NCI-H187 treated with DMSO at 0.1 percent for 48 hours (cell line): ENCODE data around the gene POMC.
"Not testable (repeated sequence)": the region's sequence is repeated elsewhere in the genome, so short reads cannot be mapped to it uniquely, and the experiment has no call there.

Experiments used
- DNase-seq: peaks from one replicate; lab custom pipeline; 2025; lab: John Stamatoyannopoulos, UW

The POMC gene

DNA sequence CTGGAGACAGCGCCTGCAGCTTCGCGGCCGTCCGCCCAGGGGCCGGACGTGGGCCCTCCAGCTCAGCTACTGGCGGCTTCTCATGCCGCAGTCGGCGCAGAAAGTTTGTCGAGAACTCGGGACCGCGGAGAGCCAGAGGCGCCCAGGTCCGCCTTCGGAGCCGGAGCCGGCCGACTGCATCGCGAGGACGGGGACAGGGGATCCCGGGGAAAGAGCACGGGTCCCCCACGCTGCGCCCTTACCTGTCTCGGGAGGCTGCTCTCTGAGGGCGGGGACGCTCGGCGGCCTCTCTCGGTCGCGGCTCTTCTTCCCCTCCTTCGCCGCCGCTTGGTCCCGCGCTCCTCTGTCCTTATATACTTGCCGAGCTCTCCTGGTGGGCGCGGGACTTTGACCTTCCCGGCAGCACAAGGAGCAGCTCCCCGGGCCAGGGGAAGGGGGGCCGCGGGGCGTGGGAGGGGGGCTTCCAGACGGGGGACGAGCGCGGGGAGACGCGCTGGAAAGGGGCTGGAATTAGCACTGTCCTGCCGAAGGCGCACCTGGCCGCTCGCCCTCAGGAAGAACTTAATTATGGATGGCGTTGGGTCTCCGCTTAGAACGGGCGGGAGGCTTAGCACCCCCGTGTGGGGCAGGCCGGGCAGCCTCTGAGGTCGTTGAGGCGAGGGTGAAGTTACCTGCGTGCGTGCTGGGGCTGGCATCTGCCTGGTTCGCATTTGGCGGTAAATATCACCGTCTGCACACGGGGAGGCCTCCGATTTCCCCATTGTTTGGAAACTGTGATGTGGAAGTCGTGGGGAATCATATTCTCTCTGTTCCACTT, at the start of gene POMC:
POMC (minus strand) TSS at position 325 of the 817 bp plus-strand sequence. CDS start 3,808 bp downstream, outside the sequence.
- DNase-seq, result no peak

- no peak for DNase-seq
Measured at GRCh38 chr2:25218100-25218499, 49.7 kb upstream of the POMC start.

- DNase-seq, result no peak
Measured at GRCh38 chr2:25215948-25216679, 47.7 kb upstream of the POMC start.

DNA sequence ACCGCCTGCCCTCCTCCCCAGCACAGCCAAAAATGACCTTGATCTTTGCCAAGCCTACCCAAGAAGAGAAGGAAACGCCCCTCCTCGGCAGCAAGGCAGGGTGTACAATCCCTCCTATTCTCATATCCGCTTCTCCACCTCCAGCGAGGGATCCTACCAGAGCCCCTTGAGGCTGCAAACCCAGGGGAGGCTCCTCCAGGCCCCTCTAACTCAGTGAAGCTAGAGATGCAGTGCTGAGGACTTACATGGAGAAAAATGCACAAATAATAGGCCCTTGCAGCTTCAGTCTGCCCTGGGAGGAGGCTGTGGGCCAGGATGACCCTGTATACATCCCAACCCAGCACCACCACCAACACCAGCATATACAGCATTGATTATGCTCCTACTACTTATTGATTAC, 46.9 kb upstream of the POMC start:
- no peak for DNase-seq

DNA sequence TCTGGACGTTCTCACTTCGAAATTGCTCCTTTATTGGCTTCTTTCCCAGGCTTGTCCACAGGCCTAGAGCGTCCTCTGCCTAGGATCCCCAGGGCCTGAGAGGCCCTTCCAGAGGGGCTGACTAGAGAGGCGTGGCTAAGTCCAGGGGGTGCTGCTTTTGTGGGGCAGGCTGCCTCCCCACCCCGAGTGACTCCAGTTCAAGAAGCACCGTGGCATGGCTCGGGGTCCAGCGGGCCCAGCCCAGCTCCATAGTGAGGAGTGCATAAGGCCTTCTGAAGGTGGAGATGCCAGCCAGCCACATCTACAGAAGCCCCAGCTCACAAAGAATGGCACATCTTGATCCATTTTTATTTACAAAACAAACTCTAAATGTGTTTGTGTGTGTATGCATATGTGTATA, 44.8 kb upstream of the POMC start:
- DNase-seq, result no peak

- not testable (repeated sequence) for DNase-seq
Measured at GRCh38 chr2:25210923-25211322, 42.5 kb upstream of the POMC start.

- DNase-seq, result no peak
Measured at GRCh38 chr2:25207078-25207545, 38.7 kb upstream of the POMC start.

DNA sequence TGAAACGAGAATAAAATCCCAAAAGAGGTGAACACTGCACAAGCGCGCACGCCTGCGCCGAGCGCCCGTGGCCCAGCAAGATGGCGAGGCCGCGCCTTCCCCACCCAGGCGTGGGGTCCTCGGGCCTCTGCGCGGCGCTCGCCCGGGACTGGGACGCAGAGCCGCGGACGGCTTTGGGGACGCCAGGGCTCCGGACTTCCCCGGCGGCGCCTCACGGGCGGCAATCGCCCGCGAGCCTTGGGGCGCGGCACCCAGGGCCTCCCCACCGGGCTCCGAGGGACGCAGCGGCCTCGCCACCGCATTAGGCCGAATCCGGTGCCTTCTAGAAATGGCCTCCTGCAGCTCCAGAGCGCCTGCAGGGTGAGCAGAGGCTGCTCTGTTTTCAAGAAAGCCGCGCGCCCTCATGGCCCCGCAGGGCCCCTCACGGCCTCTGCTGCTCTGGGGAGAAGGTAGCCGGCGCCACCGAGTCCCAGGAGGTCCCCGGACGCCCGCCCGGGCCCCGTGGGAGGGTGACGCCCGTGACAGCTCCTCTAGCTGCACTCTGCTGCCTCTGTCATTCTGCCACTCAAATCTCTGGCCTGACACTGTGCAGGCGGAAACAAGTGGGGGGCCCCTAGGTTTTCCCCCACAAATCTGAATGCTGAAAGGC, 35.9 kb upstream of the POMC start:
- no peak for DNase-seq

- DNase-seq, result no peak
Measured at GRCh38 chr2:25202275-25202674, 33.9 kb upstream of the POMC start.

- no peak for DNase-seq
Measured at GRCh38 chr2:25201794-25202193, 33.4 kb upstream of the POMC start.

GRCh38 chr2:25201265-25201664, 32.9 kb upstream of the POMC start:
- DNase-seq, result no peak

DNA sequence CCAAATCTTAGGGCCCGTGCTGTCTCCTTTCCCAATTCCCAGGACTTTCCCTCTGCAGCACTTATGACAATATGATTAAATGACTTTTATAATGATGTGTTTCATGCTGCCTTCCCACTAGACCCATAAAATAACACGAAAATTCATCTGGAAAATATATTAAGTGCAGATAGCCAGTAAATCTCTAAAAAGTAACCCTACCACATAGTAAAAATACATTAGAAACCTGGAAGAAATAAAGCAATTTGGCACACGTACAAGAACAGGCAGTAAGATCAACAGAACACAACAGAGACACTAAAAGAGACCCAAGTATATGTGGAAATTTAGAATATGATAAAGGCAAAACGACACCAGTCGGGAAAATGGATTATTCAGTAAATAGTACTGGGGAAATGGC, 30.2 kb upstream of the POMC start:
- no peak for DNase-seq

DNA sequence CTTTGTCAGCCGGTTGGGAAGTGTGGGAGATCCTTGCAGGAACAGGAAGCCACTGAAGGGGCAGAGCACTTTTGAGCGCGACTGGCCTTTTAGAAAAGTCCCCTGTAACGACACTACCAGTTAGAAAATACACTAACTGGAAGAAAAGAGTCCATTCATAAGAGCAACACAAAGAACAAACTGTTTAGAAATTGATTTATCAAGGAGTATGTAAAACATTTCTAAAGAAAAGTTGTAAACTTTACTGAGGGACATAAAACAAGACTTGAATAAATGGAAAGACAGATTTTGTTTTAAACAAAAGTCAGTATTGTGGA, 29.8 kb upstream of the POMC start:
- no peak for DNase-seq

DNA sequence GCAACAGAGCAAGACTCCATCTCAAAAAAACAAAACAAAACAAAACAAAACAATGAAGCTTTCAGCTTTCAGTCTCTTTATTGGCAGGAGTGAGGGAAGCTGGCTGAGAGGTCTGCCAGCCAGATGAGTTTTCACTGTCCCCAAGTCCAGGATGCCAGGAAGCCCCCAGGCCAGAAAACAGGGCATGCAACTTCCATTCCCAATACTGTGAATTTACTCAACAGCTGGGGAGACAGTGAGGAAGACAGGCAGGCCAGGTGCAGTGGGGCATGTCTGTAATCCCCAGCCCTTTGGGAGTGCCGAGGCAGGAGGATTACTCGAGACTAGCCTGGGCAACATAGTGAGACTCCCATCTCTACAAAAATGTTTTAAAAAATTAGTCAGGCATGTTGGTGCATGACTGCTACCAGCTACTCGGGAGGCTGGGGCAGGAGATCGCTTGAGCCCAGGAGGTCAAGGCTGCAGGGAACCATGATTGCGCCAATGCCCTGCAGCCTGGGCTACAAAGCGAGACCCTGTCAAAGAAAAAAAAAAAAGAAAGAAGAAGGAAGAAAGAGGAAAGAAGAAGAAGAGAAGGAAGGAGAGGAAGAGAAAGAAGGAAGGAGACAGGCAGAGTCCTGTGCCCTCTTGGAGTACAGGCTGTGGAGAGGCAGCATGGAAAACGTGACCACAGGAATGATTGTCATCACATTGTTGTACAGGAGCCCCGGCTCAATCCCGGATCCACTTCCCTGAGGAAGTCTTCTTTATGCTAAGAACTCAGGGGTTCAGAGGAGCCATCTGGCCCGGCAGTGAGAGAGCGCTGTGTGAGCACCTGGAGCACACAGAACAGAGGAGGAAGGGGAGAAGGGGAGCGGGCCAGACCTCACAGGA, 29.2 kb upstream of the POMC start:
- no peak for DNase-seq

- DNase-seq, result no peak
Measured at GRCh38 chr2:25194576-25195122, 26.3 kb upstream of the POMC start.

DNA sequence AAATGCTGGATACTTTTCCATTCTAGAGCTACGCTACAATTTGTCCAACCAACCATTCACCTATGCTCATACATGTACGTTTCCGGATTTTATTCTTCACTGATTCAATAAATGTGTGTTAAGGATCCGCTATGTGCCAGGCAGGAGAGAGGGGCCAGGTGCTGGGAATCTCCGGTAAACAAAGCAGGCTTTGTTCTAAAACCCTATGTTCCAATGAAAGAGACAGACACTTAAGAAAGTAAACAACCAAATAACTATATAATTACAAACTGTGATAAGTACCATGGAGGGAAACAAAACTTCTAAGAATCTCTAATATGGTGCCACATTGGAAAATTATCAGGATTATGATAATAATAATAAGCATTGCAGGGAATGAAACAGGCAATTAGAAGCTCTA, 22.2 kb upstream of the POMC start:
- DNase-seq, result no peak

DNA sequence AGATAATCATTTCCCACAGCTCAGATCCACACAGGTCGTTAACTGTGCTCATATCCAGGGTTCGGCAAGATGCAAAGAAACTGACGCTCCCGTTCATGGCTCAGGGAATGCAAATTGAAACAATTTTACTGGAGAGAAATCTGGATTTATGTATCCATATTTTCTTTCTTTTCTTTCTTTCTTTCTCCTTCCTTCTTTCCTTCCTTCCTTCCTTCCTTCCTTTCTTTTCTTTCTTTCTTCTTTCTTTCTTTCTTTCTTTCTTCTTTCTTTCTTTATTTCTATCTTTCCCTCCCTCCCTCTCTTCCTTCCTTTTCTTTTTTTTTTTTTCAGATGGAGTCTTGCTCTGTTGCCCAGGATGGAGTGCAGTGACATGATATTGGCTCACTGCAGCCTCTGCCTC, 20.0 kb upstream of the POMC start:
- DNase-seq, result no peak

DNA sequence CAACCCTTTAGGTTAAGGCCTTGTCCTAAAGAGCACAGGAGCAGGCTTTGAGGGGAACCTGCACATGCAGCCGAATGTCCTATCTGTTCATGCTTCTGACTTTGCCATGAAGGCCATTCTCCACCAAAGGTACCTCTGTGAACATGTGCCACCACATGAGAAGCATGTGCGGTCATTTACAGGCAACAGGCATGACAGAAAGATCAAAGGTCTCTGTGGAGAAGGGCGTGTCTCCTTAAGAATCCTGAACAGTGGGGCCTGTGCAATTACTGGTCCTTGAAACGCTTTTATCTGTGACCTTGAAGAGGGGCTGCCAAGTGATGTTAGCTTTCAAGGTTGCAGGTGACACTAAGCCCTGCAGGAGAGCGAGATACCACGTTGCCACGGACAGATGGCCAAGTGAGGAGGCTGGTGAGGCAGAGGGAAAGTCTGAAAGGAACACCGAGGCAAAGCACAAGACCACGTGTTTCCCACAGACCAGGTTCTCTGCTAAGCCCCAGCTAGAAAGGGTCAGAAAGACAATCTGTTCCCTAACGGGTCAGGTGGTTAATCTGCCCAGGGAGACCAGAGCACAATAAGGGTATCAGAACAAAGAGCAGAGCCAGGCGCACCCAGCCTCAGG, 19.5 kb upstream of the POMC start:
- DNase-seq, result peak; percentile 78

- no peak for DNase-seq
Measured at GRCh38 chr2:25184254-25184653, 15.9 kb upstream of the POMC start.

DNA sequence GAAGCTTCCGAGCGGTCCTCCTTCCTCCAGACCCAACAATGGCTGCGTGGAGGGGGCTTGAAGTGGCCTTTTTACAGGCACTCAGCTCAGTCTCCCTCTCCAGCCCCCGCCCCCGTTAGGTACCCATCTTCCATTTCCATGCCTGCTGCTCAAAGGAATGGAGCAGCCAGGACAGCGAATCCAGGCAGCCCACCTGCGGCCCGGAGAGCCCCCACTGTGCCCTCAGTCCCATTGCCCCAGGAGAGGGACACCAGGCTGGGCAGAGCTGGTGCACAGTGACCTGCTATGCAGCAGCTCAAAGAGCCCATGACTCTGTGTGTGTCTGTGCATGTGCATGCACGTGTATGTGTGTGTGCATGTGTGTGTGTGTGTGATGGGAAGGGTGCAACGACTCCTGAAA, 10.6 kb upstream of the POMC start:
- no peak for DNase-seq

DNA sequence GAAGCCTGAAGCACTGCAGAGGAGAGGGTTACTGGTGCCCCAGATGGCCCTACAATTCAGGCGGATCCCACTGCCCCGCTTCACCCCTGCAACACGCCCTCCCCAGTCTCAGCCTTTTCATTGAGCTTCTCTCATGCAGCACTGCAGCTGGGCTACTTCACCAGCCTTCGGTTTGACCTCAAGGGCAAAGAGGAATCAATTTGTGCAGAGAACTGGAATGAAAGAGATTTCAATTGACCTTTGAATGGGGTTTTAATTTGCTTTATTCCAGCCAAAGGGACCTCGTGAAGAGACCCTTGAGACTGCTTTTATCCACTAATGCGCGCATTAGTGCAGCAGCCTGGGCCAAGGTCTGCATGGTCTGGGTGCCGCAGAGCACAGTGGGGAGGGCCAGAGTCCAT, 8.8 kb upstream of the POMC start:
- DNase-seq, result peak; percentile 75
